ENCODE measurements around the gene DHTKD1. TPM values are rescaled to one million over a fixed set of nuclear protein-coding genes. Genes with fewer than 3 reads are reported as not detected.

Gene DHTKD1
- total RNA-seq, 6 experiments from 2014 or later: 10.2 to 15.1 (median 12.7) TPM

- Mint-ChIP-seq H3K27me3 (ENCODE audit: insufficient read depth) (no peaks in the 10 kb centered on the region; the same call in 1 of the 2 replicates), H3K4me1 (ENCODE audit: low read depth) (peaks cover 21% of the 10 kb centered on the region), H3K27ac (peak within 1 kb of the TSS; percentile 77)
Measured at GRCh38 chr10:12129222-12130111, 60.7 kb downstream of the DHTKD1 start, which contains the start of gene SEC61A2. Gene SEC61A2, plus strand, starts transcription at chr10:12129677. Its CDS starts 111 bp downstream, at chr10:12129788.

DNA sequence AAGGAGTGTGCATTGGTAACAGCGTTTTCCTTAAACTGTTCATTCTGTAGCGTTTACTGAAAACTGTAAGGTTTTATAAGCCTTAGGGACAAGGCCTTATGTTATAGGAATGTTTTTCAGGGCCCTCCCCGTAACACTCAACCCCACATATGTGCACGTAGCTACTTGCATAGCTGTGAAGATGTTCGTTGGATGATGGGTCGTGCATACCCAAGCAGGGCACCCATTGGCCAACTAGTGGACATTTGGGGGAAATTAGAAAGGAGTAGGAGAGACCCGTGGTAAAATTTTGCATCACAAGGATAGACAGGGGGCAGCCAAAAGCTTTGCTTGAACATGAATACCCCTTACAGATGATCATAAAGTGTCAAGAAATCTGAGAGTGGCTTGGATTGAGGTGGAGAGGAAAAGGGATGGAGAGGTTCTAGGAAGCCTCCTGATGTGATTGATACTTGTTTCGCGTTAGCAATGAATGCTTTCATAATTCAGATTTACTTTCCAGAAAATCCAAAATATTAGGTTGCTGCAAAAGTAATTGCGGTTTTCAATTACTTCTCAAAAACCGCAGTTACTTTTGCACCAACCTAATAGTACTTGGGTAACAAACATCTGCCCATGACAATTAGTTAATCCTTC lies 61.6 kb downstream of the DHTKD1 start:
- TF ChIP-seq CTCF (IDR thresholded peaks at IDR 0.05): peak; percentile 78
- Mint-ChIP-seq H3K9me3 (no peaks in the 10 kb centered on the region), H3K4me3 (peak overlapping the region; percentile 93)

More at GRCh38 chr10:12129222-12130111, 60.7 kb downstream of the DHTKD1 start, which contains the start of gene SEC61A2:
- TF ChIP-seq CTCF (IDR thresholded peaks at IDR 0.05): no peak
- Mint-ChIP-seq H3K4me3 (peak within 1 kb of the TSS; percentile 93), H3K36me3 (ENCODE audit: low read depth) (peaks cover 4% of the 10 kb centered on the region), H3K9me3 (no peaks in the 10 kb centered on the region)
- DNase-seq: peak; percentile 85

GRCh38 chr10:12135631-12136030 lies 66.9 kb downstream of the DHTKD1 start:
- H3K9me3 Mint-ChIP-seq: no peaks in the 10 kb centered on the region
- DNase-seq: no peak
- no peak overlapping the region for H3K4me3 Mint-ChIP-seq
- no peaks in the 10 kb centered on the region for H3K27me3 Mint-ChIP-seq (ENCODE audit: insufficient read depth)
- TF ChIP-seq CTCF (IDR thresholded peaks at IDR 0.05): no peak
- H3K36me3 Mint-ChIP-seq (ENCODE audit: low read depth): peaks cover 6% of the 10 kb centered on the region
- H3K27ac Mint-ChIP-seq: no peak overlapping the region
- H3K4me1 Mint-ChIP-seq (ENCODE audit: low read depth): peaks cover 4% of the 10 kb centered on the region

More for the DNA sequence above, 61.6 kb downstream of the DHTKD1 start:
- Mint-ChIP-seq H3K27me3 (ENCODE audit: insufficient read depth) (no peaks in the 10 kb centered on the region; the same call in 1 of the 2 replicates), H3K27ac (peak overlapping the region; percentile 60), H3K4me1 (ENCODE audit: low read depth) (peaks cover 21% of the 10 kb centered on the region), H3K36me3 (ENCODE audit: low read depth) (peaks cover 4% of the 10 kb centered on the region)
- DNase-seq: peak; percentile 69

- TF ChIP-seq CTCF (IDR thresholded peaks at IDR 0.05): no peak
- no peaks in the 10 kb centered on the region for H3K4me1 Mint-ChIP-seq (ENCODE audit: low read depth)
- H3K9me3 Mint-ChIP-seq: no peaks in the 10 kb centered on the region
- no peak overlapping the region for H3K4me3 Mint-ChIP-seq
- no peak overlapping the region for H3K27ac Mint-ChIP-seq
- peaks cover 15% of the 10 kb centered on the region for H3K36me3 Mint-ChIP-seq (ENCODE audit: low read depth)
- DNase-seq: no peak
- no peaks in the 10 kb centered on the region; the same call in 1 of the 2 replicates for H3K27me3 Mint-ChIP-seq (ENCODE audit: insufficient read depth)
Measured at GRCh38 chr10:12140038-12140437, 71.3 kb downstream of the DHTKD1 start.

- Mint-ChIP-seq H3K4me1 (ENCODE audit: low read depth) (no peaks in the 10 kb centered on the region), H3K27ac (no peak overlapping the region), H3K4me3 (no peak overlapping the region), H3K36me3 (ENCODE audit: low read depth) (peaks cover 12% of the 10 kb centered on the region), H3K27me3 (ENCODE audit: insufficient read depth) (no peaks in the 10 kb centered on the region; the same call in 1 of the 2 replicates), H3K9me3 (no peaks in the 10 kb centered on the region)
- DNase-seq: no peak
- no peak for TF ChIP-seq CTCF (IDR thresholded peaks at IDR 0.05)
Measured at GRCh38 chr10:12144538-12144937, 75.8 kb downstream of the DHTKD1 start.

All from HFFc6 (cell line).